Panc1 (cell line): ENCODE results near the gene SLC9A4.

Source experiments
- POLR2AphosphoS5 ChIP-seq: IDR thresholded peaks from 2 replicates; pipeline ENCODE4 v1.6.1; 2012; ENCODE audit warnings: mild to moderate bottlenecking, low read depth, low read length, moderate library complexity
- TF ChIP-seq, protein P1 (sequence below): fragments of 450-650 bp; IDR thresholded peaks from 2 replicates; pipeline ENCODE4 v1.5.1; 2017; ENCODE audit warnings: mild to moderate bottlenecking
- TF ChIP-seq, protein P2 (sequence below), 2 experiments: IDR thresholded peaks; 2 replicates each; pipeline ENCODE4 v1.6.1; 2011 to 2012; ENCODE audit warnings: low read depth in 2 of 2, control low read depth in 1 of 2, low read length in 1 of 2, mild to moderate bottlenecking in 1 of 2, moderate library complexity in 1 of 2; ENCODE audit not compliant: insufficient read depth in 1 of 2

GRCh38 chr2:102520009-102520408, 47.0 kb downstream of the SLC9A4 start:
- TF ChIP-seq, protein P1, sequence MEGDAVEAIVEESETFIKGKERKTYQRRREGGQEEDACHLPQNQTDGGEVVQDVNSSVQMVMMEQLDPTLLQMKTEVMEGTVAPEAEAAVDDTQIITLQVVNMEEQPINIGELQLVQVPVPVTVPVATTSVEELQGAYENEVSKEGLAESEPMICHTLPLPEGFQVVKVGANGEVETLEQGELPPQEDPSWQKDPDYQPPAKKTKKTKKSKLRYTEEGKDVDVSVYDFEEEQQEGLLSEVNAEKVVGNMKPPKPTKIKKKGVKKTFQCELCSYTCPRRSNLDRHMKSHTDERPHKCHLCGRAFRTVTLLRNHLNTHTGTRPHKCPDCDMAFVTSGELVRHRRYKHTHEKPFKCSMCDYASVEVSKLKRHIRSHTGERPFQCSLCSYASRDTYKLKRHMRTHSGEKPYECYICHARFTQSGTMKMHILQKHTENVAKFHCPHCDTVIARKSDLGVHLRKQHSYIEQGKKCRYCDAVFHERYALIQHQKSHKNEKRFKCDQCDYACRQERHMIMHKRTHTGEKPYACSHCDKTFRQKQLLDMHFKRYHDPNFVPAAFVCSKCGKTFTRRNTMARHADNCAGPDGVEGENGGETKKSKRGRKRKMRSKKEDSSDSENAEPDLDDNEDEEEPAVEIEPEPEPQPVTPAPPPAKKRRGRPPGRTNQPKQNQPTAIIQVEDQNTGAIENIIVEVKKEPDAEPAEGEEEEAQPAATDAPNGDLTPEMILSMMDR: peak; percentile 82
- TF ChIP-seq POLR2AphosphoS5: no peak
- TF ChIP-seq, protein P2, sequence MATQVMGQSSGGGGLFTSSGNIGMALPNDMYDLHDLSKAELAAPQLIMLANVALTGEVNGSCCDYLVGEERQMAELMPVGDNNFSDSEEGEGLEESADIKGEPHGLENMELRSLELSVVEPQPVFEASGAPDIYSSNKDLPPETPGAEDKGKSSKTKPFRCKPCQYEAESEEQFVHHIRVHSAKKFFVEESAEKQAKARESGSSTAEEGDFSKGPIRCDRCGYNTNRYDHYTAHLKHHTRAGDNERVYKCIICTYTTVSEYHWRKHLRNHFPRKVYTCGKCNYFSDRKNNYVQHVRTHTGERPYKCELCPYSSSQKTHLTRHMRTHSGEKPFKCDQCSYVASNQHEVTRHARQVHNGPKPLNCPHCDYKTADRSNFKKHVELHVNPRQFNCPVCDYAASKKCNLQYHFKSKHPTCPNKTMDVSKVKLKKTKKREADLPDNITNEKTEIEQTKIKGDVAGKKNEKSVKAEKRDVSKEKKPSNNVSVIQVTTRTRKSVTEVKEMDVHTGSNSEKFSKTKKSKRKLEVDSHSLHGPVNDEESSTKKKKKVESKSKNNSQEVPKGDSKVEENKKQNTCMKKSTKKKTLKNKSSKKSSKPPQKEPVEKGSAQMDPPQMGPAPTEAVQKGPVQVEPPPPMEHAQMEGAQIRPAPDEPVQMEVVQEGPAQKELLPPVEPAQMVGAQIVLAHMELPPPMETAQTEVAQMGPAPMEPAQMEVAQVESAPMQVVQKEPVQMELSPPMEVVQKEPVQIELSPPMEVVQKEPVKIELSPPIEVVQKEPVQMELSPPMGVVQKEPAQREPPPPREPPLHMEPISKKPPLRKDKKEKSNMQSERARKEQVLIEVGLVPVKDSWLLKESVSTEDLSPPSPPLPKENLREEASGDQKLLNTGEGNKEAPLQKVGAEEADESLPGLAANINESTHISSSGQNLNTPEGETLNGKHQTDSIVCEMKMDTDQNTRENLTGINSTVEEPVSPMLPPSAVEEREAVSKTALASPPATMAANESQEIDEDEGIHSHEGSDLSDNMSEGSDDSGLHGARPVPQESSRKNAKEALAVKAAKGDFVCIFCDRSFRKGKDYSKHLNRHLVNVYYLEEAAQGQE (IDR thresholded peaks at IDR 0.05; ENCODE audit: insufficient read depth in 1 of 2, low read depth in 2 of 2, low read length in 1 of 2): no peak; a peak in 1 of 4 replicates
